ENCODE data around the gene RCCD1. TPM values are rescaled to one million over a fixed set of nuclear protein-coding genes. Genes with fewer than 3 reads are reported as not detected.
A peak's percentile ranks its signal among the peaks of the same experiment; 100 is the strongest.
"Not testable (repeated sequence)": the region's sequence is repeated elsewhere in the genome, so short reads cannot be mapped to it uniquely, and the experiment has no call there.

RCCD1 gene
- total RNA-seq, 1 experiment from 2014 or later = 26.1 TPM

DNA sequence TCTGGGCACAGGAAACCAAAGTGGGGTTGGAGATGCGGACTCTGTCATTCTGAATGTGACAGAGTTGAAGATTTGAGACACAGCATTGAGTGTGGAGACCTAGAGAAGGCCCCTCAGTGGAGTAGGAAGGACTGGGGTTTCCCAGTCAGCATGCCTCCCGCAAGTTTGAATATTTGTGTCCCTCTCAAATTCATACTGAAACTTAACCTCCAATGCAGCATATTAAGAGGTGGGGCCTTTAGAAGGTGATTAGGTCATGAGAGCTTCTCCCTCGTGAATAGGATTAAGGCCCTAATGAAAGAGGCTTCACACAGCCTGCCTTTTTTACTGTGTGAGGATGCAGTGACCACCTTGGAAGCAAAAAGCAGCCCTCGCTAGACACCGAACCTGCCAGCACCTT is 30.3 kb upstream of the RCCD1 start:
- CTCF ChIA-PET = no interaction called here
- POLR2A ChIA-PET = no interaction called here

DNA sequence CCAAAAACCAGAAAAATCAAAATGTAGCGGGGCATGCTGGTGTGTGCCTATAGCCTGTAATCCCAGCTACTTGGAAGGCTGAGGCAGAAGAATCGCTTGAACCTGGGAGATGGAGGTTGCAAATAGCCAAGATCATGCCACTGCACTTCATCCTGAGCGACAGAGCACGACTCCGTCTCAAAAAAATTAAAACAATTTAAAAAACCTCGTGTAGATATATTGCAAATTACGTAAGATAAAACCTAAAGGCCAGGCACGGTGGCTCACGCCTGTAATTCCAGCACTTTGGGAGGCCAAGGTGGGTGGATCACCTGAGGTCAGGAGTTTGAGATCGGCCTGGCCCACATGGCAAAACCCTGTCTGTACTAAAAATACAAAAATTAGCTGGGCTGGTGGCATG is 27.9 kb upstream of the RCCD1 start:
- H3K36me3 Mint-ChIP-seq (ENCODE audit: insufficient read depth, unreplicated experiment); DNase-seq; H3K9me3 ChIP-seq; H3K36me3 ChIP-seq (ENCODE audit: control insufficient read depth, insufficient read depth, low read length); H3K4me3 ChIP-seq (ENCODE audit: low read depth, low read length); H3K27me3 ChIP-seq (replicated peaks; ENCODE audit: control insufficient read depth, insufficient read depth, low read length); H3K9me3 Mint-ChIP-seq (ENCODE audit: unreplicated experiment); H3K4me3 Mint-ChIP-seq (ENCODE audit: unreplicated experiment); CTCF ChIA-PET; intact Hi-C loops (cut with micrococcal nuclease; ENCODE audit: unreplicated experiment); H3K27ac Mint-ChIP-seq (ENCODE audit: unreplicated experiment); BruUV-seq (replicated peaks); POLR2A ChIA-PET; H3K27me3 Mint-ChIP-seq (ENCODE audit: insufficient read depth, unreplicated experiment); H3K4me1 Mint-ChIP-seq (ENCODE audit: low read depth, unreplicated experiment): not testable (repeated sequence)
- H3K4me1 ChIP-seq = peaks cover 13% of the 10 kb centered on the region

More for the DNA sequence above, 30.3 kb upstream of the RCCD1 start:
- peaks cover 9% of the 10 kb centered on the region for H3K36me3 Mint-ChIP-seq (ENCODE audit: insufficient read depth, unreplicated experiment)
- H3K27me3 Mint-ChIP-seq (ENCODE audit: insufficient read depth, unreplicated experiment) = no peaks in the 10 kb centered on the region
- intact Hi-C loops (cut with micrococcal nuclease; ENCODE audit: unreplicated experiment) = no loop called here
- Histone ChIP-seq H3K4me1 (no peaks in the 10 kb centered on the region), H3K27me3 (replicated peaks; ENCODE audit: control insufficient read depth, insufficient read depth, low read length) (no peaks in the 10 kb centered on the region), H3K9me3 (no peaks in the 10 kb centered on the region), H3K4me3 (ENCODE audit: low read depth, low read length) (no peak overlapping the region), H3K36me3 (ENCODE audit: control insufficient read depth, insufficient read depth, low read length) (no peaks in the 10 kb centered on the region)
- no peaks in the 10 kb centered on the region for H3K9me3 Mint-ChIP-seq (ENCODE audit: unreplicated experiment)
- no peak overlapping the region for H3K4me3 Mint-ChIP-seq (ENCODE audit: unreplicated experiment)
- no peaks in the 10 kb centered on the region for H3K4me1 Mint-ChIP-seq (ENCODE audit: low read depth, unreplicated experiment)
- DNase-seq = no peak
- TF ChIP-seq, protein P1, sequence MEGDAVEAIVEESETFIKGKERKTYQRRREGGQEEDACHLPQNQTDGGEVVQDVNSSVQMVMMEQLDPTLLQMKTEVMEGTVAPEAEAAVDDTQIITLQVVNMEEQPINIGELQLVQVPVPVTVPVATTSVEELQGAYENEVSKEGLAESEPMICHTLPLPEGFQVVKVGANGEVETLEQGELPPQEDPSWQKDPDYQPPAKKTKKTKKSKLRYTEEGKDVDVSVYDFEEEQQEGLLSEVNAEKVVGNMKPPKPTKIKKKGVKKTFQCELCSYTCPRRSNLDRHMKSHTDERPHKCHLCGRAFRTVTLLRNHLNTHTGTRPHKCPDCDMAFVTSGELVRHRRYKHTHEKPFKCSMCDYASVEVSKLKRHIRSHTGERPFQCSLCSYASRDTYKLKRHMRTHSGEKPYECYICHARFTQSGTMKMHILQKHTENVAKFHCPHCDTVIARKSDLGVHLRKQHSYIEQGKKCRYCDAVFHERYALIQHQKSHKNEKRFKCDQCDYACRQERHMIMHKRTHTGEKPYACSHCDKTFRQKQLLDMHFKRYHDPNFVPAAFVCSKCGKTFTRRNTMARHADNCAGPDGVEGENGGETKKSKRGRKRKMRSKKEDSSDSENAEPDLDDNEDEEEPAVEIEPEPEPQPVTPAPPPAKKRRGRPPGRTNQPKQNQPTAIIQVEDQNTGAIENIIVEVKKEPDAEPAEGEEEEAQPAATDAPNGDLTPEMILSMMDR (IDR thresholded peaks at IDR 0.05; ENCODE audit: insufficient read depth in 1 of 2, low read depth in 1 of 2, low read length in 1 of 2, severe bottlenecking in 1 of 2, unreplicated experiment in 1 of 2) = no peak
- no peak overlapping the region for H3K27ac Mint-ChIP-seq (ENCODE audit: unreplicated experiment)
- no TSS peak for BruUV-seq (replicated peaks)

DNA sequence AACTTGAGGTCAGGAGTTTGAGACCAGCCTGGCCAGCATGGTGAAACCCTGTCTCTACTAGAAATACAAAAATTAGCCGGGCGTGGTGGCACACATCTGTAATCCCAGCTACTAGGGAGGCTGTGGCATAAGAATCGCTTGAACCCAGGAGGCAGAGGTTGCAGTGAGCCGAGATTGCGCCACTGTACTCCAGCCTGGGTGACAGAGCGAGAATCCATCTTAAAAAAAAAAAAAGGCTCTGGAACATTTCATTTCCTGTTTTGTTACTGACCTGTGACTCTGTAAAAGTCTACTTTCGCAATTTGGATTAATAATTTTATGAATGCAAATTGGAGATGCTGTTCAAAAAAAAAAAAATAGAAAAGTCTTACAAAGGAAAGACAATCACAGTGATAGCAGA is 26.6 kb upstream of the RCCD1 start:
- H3K9me3 ChIP-seq; POLR2A ChIA-PET; H3K9me3 Mint-ChIP-seq (ENCODE audit: unreplicated experiment); H3K4me3 ChIP-seq (ENCODE audit: low read depth, low read length); DNase-seq; H3K36me3 ChIP-seq (ENCODE audit: control insufficient read depth, insufficient read depth, low read length); H3K27ac Mint-ChIP-seq (ENCODE audit: unreplicated experiment); H3K27me3 Mint-ChIP-seq (ENCODE audit: insufficient read depth, unreplicated experiment); H3K4me1 Mint-ChIP-seq (ENCODE audit: low read depth, unreplicated experiment); BruUV-seq (replicated peaks); H3K27me3 ChIP-seq (replicated peaks; ENCODE audit: control insufficient read depth, insufficient read depth, low read length); intact Hi-C loops (cut with micrococcal nuclease; ENCODE audit: unreplicated experiment): not testable (repeated sequence)
- H3K4me1 ChIP-seq = peaks cover 13% of the 10 kb centered on the region
- peak overlapping the region; percentile 12 for H3K4me3 Mint-ChIP-seq (ENCODE audit: unreplicated experiment)
- CTCF ChIA-PET = interaction anchor here (0.7 kb wide), 1 partner anchor 706 kb away, joined by 4 read pairs; no protein-coding TSS in a partner anchor
- peaks cover 11% of the 10 kb centered on the region for H3K36me3 Mint-ChIP-seq (ENCODE audit: insufficient read depth, unreplicated experiment)

DNA sequence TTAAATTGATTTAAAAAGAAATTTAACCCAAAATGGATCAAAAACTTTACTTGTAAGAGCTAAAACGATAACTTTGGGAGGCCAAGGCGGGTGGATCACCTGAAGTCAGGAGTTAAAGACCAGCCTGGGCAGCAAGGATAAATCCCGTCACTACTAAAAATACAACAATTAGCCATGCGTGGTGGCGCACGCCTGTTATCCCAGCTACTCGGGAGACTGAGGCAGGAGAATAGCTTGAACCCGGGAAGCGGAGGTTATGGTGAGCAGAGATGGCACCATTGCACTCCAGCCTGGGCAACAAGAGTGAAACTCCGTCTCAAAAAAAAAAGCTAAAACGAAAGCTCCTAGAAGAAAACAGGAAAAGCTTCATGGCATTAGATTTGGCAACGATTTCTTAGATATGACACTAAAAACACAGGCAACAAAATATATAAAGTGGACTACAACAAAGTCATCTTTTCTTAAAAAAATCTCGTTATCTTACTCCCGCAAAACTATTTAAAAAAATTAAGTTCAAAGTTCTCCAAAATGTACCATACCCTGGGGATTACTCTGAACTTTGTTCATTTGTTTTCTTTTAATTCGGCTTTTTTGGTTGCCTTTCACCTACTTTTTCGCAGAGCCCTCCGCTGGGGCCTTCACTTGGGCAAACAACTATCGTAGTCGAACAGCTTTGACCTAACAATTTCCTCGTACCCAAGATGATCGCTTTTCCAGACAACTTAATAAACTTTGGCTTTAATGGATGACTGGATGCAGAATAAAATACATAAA is 25.3 kb upstream of the RCCD1 start:
- Histone ChIP-seq H3K36me3 (ENCODE audit: control insufficient read depth, insufficient read depth, low read length) (no peaks in the 10 kb centered on the region), H3K9me3 (no peaks in the 10 kb centered on the region), H3K27me3 (replicated peaks; ENCODE audit: control insufficient read depth, insufficient read depth, low read length) (no peaks in the 10 kb centered on the region; the same call in 1 of the 2 replicates), H3K4me3 (ENCODE audit: low read depth, low read length) (peak overlapping the region; percentile 54), H3K4me1 (peaks cover 13% of the 10 kb centered on the region)
- intact Hi-C loops (cut with micrococcal nuclease; ENCODE audit: unreplicated experiment) = loop anchor here (10.0 kb wide), 1 partner anchor 345 kb away; no protein-coding TSS in a partner anchor
- no peak for DNase-seq
- H3K4me1 Mint-ChIP-seq (ENCODE audit: low read depth, unreplicated experiment) = peaks cover 12% of the 10 kb centered on the region
- no peaks in the 10 kb centered on the region for H3K27me3 Mint-ChIP-seq (ENCODE audit: insufficient read depth, unreplicated experiment)
- peak overlapping the region; percentile 96 for H3K4me3 Mint-ChIP-seq (ENCODE audit: unreplicated experiment)
- ChIA-PET POLR2A (interaction anchor here (0.7 to 1.4 kb wide), 3 partner anchors 24 to 27 kb away, joined by 3 read pairs; partner anchors contain the start of gene RCCD1), CTCF (interaction anchor here (0.6 to 3.6 kb wide), 3 partner anchors 27 to 1476 kb away, joined by 3 to 29 read pairs (median 5); partner anchors contain the start of gene MAN2A2)
- no peaks in the 10 kb centered on the region for H3K9me3 Mint-ChIP-seq (ENCODE audit: unreplicated experiment)
- TF ChIP-seq, protein P1 (IDR thresholded peaks at IDR 0.05; ENCODE audit: insufficient read depth in 1 of 2, low read depth in 1 of 2, low read length in 1 of 2, severe bottlenecking in 1 of 2, unreplicated experiment in 1 of 2) = no peak
- BruUV-seq (replicated peaks) = TSS peak; percentile 87
- H3K36me3 Mint-ChIP-seq (ENCODE audit: insufficient read depth, unreplicated experiment) = peaks cover 13% of the 10 kb centered on the region
- peak overlapping the region; percentile 90 for H3K27ac Mint-ChIP-seq (ENCODE audit: unreplicated experiment)

All from Caco-2 (cell line).